ENCODE results near the gene TALDO1.

The TALDO1 gene

DNA sequence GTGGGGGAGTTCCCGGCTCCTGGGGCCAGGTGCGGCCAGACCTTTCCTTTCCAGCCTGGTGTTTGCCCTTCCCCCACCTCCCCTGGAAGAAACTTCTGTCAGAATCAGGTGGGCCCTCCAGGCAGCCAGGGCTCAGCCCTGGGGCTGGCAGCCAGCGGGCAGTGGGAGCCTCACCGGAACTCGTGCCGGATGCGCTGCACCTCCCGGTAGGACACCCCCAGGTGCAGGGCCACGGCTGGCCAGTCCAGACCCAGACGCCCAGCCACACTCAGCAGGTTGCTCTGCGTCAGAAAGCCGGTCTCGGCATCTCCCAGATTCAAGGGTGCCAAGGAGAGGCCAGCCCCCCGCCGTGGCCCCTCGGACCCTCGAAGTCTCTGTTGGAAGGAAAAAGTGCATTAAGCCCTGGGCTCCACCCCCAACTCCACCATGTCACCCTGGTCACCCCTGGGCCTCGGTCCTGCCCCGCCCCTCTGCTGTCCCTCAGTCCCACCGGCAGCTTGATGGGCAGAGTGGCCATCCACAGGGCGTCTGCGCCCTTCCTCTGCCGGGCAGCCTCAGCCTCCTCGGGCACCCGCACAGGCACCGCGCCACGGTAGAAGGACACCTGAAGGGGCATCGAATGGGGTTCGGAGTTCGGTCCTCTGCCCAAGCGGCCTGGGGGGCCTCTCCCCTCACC is 52.5 kb downstream of the TALDO1 start:
- TF ChIP-seq, protein P1, sequence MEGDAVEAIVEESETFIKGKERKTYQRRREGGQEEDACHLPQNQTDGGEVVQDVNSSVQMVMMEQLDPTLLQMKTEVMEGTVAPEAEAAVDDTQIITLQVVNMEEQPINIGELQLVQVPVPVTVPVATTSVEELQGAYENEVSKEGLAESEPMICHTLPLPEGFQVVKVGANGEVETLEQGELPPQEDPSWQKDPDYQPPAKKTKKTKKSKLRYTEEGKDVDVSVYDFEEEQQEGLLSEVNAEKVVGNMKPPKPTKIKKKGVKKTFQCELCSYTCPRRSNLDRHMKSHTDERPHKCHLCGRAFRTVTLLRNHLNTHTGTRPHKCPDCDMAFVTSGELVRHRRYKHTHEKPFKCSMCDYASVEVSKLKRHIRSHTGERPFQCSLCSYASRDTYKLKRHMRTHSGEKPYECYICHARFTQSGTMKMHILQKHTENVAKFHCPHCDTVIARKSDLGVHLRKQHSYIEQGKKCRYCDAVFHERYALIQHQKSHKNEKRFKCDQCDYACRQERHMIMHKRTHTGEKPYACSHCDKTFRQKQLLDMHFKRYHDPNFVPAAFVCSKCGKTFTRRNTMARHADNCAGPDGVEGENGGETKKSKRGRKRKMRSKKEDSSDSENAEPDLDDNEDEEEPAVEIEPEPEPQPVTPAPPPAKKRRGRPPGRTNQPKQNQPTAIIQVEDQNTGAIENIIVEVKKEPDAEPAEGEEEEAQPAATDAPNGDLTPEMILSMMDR (conservative IDR thresholded peaks at IDR 0.05; ENCODE audit: low read depth, low read length) = no peak
- no peak for DNase-seq (ENCODE audit: low read depth)
- no peak overlapping the region for H3K4me3 ChIP-seq (ENCODE audit: low read depth, low read length)

GRCh38 chr11:800473-800872 is 53.2 kb downstream of the TALDO1 start:
- DNase-seq (ENCODE audit: low read depth) = no peak
- TF ChIP-seq, protein P1 (conservative IDR thresholded peaks at IDR 0.05; ENCODE audit: low read depth, low read length) = no peak
- H3K4me3 ChIP-seq (ENCODE audit: low read depth, low read length) = no peak overlapping the region

- no peak overlapping the region for H3K4me3 ChIP-seq (ENCODE audit: low read depth, low read length)
- TF ChIP-seq, protein P1 (conservative IDR thresholded peaks at IDR 0.05; ENCODE audit: low read depth, low read length) = no peak
- DNase-seq (ENCODE audit: low read depth) = no peak
These were observed 54.0 kb downstream of the TALDO1 start for GRCh38 chr11:801097-801780.

DNA sequence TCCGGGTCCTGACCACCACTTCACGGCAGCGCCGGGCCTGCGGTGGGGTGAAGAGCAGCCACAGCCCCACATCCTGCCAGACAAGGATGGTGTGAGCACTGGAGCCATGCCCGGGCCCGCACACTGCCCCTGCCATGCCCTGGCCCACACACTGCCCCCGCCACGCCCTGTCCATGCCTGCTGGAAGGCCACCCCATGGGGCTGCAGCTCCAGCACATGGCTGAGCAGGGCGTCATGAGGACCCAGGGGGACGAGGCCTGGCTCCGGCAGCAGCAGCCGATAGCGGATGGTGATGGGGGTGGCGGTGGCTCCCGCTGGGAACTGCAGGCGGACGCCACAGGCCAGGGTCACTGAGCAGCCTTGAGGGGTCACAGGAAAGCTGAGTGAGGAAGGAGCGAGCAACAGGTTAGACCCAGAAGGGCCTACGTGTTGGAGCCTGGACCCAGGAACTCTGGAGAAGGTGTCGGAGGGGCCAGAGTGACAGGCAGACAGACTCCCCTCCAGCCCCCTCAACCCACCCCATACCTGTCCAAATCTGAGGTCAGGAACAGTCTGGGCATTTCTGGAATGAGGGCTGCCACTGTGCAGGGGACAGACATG is 54.9 kb downstream of the TALDO1 start:
- H3K4me3 ChIP-seq (ENCODE audit: low read depth, low read length) = no peak overlapping the region
- no peak for DNase-seq (ENCODE audit: low read depth)
- TF ChIP-seq, protein P1 (conservative IDR thresholded peaks at IDR 0.05; ENCODE audit: low read depth, low read length) = no peak

DNA sequence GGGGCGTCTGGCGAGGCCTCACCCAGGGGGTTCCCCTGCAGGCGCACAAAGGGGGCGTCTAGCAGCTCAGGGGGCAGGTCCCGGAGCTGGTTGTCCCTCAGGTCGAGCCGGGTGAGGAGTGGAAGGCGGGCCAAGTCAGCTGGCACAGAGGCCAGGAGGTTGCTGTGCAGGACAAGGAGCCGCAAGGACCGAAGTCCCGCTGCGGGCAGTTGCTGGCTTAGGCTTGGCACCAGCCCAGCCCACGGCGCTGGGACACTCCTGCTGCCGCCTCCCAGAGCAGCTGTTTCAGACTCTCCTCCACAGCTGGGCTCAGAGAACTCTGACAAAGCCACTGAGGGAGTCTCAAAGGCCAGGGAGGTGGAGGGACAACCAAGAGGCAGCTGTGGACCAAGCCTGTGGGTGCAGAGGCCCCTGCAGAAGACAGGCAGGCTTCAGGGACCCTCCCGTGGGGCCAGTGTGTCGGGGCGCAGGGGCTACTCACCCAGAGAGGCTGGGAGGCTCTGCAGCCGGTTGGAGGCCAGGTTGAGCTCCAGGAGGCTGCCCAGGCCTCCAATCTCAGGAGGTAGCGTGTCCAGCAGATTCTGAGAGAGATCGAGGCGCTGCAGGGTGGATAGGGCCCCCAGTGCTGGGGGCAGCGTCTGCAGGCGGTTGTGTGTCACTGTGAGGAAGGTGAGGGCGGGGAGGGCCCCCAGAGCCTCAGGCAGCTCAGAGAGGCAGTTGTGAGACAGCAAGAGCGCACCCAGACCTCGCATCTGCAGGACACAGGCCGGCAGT is 55.6 kb downstream of the TALDO1 start:
- H3K4me3 ChIP-seq (ENCODE audit: low read depth, low read length) = no peak overlapping the region
- no peak for DNase-seq (ENCODE audit: low read depth)
- TF ChIP-seq, protein P1 (conservative IDR thresholded peaks at IDR 0.05; ENCODE audit: low read depth, low read length) = no peak

DNA sequence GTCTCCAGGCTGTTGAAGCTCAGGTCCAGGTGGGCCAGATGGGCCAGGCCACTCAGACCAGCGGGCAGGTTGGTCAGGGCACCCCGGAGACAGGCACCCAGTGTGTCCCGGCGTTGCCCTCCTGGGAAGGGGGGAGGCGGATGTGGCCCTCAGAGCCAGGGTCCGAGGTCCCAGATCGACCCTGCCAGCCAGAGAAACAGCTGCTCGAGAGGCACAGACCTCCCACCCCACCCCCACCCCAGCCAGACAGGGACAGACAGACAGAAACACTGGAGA is 56.1 kb downstream of the TALDO1 start:
- H3K4me3 ChIP-seq (ENCODE audit: low read depth, low read length) = no peak overlapping the region
- no peak for DNase-seq (ENCODE audit: low read depth)
- TF ChIP-seq, protein P1 (conservative IDR thresholded peaks at IDR 0.05; ENCODE audit: low read depth, low read length) = no peak
